DLD1 (cell line): ENCODE data around the gene UBE2I.

Source experiments
- in situ Hi-C: cut with HindIII; loops from 2 replicates; pipeline ENCODE4 v1.10.0; 2017; ENCODE audit warnings: low sequenced_read_pairs

Gene UBE2I

GRCh38 chr16:1312467-1312816, 3.0 kb downstream of the UBE2I start:
- in situ Hi-C loops: no loop called here

- in situ Hi-C loops: no loop called here
These were observed 3.5 kb downstream of the UBE2I start for GRCh38 chr16:1312903-1313302.

- in situ Hi-C loops: no loop called here
These were observed 4.4 kb downstream of the UBE2I start for GRCh38 chr16:1313721-1314369.

GRCh38 chr16:1314399-1315068, 5.1 kb downstream of the UBE2I start:
- in situ Hi-C loops: no loop called here

GRCh38 chr16:1315081-1316032, 5.9 kb downstream of the UBE2I start:
- in situ Hi-C loops: no loop called here

GRCh38 chr16:1316033-1316405, 6.6 kb downstream of the UBE2I start:
- in situ Hi-C loops: no loop called here

GRCh38 chr16:1317479-1318267, 8.2 kb downstream of the UBE2I start:
- in situ Hi-C loops: no loop called here

GRCh38 chr16:1318268-1318545, 8.8 kb downstream of the UBE2I start:
- in situ Hi-C loops: no loop called here

GRCh38 chr16:1319041-1319440, 9.6 kb downstream of the UBE2I start:
- in situ Hi-C loops: no loop called here

GRCh38 chr16:1320097-1320496, 10.7 kb downstream of the UBE2I start:
- in situ Hi-C loops: no loop called here

GRCh38 chr16:1320658-1321240, 11.3 kb downstream of the UBE2I start:
- in situ Hi-C loops: no loop called here

GRCh38 chr16:1322407-1322806, 13.0 kb downstream of the UBE2I start:
- in situ Hi-C loops: no loop called here

- in situ Hi-C loops: no loop called here
These were observed 14.1 kb downstream of the UBE2I start for GRCh38 chr16:1323296-1324239.

- in situ Hi-C loops: no loop called here
These were observed 14.9 kb downstream of the UBE2I start for GRCh38 chr16:1324286-1324826.

- in situ Hi-C loops: no loop called here
These were observed 15.8 kb downstream of the UBE2I start for GRCh38 chr16:1325261-1325660.

- in situ Hi-C loops: no loop called here
These were observed 16.4 kb downstream of the UBE2I start for GRCh38 chr16:1325673-1326371.

GRCh38 chr16:1326391-1326790, 17.0 kb downstream of the UBE2I start:
- in situ Hi-C loops: no loop called here

GRCh38 chr16:1326946-1327618, 17.6 kb downstream of the UBE2I start:
- in situ Hi-C loops: no loop called here
